Measurements from ENCODE around the gene CPT1A.

- no peak for TF ChIP-seq FOXJ3 (CRISPR knock-in tag; IDR thresholded peaks at IDR 0.05)
- TF ChIP-seq TCF12 (IDR thresholded peaks at IDR 0.05), result no peak
- no peak for TF ChIP-seq CTCF (IDR thresholded peaks at IDR 0.05)
Observed at GRCh38 chr11:68757711-68758110, 84.0 kb downstream of the CPT1A start.

Data from SK-N-SH (cell line).